HS-27A (cell line): ENCODE data around the gene MYO3B.
"Not testable (repeated sequence)": the region's sequence is repeated elsewhere in the genome, so short reads cannot be mapped to it uniquely, and the experiment has no call there.

Source experiments
- DNase-seq: peaks from one replicate; pipeline ENCODE4 v3.0.0-alpha.2; 2012; ENCODE audit warnings: low read depth, missing footprints

MYO3B gene

DNA sequence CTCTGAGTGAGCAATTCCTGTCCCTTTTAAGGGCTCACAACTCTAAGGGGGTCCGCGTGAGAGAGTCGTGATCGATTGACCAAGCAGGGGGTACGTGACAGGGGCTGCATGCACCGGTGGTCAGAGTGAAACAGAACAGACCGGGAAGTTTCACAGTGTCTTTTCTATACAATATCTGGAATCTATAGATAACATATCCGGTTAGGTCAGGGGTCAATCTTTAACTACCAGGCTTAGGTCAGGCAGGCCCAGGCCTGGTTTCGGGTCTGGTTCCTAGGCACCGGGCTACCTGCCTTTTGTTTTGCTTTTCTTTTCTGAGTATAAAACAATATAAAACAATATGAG lies 35.3 kb downstream of the MYO3B start:
- not testable (repeated sequence) for DNase-seq

DNA sequence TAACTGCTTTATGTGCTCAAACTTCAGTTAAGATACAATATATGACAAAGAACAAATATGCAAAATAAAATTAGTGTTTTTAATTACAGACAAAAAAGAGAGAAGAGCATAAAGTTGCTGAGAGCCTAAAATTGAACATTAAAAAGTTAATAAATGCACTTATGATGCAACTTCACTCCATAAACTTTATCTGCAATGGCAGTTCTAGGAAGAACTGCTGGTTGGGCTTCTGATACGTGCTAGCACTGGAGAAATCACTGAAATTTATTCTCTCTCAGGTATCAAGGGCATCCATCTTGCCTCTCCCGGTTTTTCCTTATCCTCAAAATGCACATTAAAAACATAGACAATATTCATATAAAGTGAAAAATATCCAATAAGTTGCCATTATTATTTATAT lies 35.7 kb downstream of the MYO3B start:
- DNase-seq = no peak

DNA sequence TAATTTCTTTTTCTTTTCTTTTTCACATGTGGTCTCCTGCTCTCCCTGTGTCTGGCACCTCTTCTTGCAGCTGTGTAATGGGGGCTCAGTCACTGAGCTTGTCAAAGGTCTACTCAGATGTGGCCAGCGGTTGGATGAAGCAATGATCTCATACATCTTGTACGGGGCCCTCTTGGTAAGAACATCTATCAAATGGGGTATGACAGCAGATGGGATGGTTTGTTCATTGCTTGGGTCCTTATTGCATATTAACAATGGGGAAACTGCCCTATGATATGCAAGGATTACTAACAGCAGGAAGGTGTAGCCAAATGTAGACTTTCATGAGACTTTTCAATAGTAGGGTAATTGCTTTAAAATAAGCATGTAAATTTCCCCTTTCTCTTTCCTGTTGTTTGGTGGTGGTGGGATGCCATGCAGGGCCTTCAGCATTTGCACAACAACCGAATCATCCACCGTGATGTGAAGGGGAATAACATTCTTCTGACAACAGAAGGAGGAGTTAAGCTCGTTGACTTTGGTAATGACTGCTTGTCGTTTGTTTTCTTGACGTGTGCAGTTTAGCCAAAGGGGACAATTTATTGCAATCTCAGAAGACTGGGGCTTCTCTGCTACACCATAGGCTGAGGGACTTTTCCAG lies 36.5 kb downstream of the MYO3B start:
- DNase-seq = no peak

DNA sequence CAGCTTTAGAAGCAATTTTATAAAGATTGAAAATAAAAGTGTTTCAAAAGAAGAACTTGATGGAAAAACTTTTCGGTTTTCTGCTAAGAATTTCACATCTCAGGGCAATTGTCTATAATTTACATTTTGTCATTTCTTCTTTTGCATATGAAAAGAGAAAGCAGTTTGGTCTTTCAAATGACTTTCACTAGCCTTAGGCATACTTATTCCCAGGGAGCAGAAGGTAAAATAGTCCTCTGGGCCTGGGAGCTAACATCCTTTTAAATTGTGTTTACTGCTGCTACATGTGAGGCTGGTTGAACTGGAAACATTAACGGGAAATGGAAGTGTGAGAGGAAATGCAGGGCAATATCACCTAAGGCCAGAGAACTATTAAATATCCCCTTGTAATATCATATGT lies 37.1 kb downstream of the MYO3B start:
- no peak for DNase-seq

DNA sequence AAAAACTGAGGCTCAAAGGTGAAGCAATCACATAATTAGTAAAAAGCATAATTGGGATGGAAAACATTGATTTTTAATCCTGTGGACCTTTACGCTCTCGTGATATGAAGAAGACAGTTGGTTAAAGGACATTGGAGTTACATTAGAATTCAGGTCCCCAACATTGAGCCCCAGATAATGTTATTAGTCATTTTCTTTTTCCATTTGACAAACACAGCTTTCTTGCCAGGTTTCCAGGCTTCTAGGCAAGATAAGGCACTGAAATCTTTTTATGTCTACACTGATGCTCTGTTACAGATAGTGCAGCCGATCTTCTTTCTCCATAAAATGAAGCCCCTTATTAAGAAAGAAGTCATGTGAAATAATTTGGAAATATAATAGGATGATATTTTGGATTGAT lies 38.5 kb downstream of the MYO3B start:
- DNase-seq = no peak

DNA sequence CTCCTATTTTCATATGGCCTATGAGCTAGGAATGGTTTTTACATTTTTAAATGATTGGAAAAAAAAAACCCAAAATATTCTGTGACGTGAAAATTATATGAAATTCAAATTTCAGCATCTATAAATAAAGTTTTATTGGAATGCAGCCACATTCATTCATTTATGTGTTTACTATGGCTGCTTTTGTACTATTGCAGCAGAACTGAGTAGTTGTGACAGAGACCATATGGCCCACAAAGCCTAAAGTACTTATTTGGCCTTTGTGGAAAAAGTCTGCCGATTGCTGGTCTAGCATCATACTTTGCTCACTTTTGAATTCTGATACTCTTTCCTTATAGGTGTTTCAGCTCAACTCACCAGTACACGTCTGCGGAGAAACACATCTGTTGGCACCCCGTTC lies 39.0 kb downstream of the MYO3B start:
- DNase-seq = no peak

DNA sequence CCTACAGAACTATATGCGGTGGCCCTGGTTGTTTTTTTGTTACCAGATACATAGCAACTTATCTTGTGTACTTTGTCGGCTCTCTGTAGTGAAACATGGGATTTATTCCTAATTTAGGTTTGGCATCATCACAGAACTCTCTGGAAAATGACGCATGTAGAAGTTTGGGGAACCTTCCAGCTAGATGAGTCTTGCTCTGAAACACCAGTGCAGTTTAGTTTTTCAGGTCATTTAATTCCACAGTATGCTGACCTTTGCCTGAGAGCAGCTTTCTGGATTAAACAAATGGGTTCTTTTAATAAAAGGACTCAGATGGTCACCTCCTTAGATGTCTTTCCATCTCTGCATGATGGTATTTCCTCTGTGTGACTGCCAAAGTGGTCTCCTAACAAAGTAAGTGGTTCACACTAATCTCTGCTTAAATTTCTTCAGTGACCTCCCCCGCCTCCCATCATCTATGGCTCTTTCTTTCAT lies 39.9 kb downstream of the MYO3B start:
- no peak for DNase-seq

DNA sequence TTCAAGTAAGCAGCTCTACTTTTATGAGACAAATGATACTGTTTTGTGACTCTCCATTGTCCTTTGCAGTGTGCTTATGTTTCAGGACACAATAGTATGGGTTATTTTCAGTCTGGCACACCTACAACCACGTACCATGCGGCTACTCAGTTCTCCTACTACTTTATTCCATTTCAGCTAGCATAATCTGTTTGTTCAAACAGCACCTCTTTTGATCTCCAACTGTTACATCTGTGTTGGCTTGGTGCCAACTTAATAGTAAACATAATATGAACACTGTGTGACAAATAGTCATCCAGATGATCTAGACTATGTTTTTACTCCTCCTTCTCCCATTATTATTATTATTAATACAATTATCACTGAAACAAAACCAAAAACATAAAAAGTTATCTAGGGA lies 40.5 kb downstream of the MYO3B start:
- DNase-seq = no peak

DNA sequence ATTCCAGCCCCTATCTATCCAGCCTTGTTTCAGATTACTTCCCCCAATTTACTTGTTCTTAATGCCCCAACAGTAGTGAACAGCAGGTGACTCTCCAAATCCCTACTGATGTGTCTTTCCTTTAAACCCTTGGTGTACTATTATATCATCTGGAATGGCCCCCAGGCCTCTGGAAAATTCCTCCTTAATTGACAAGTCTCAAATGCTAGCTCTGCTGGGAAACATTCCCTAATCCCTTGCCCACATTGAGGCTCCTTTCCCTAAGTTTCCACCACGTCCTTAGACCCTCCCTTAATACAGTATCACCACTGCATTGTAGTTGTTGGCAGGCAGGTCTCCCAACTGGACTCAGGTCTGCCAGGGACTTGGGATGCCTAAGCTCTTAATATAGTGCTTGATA lies 41.0 kb downstream of the MYO3B start:
- no peak for DNase-seq

DNA sequence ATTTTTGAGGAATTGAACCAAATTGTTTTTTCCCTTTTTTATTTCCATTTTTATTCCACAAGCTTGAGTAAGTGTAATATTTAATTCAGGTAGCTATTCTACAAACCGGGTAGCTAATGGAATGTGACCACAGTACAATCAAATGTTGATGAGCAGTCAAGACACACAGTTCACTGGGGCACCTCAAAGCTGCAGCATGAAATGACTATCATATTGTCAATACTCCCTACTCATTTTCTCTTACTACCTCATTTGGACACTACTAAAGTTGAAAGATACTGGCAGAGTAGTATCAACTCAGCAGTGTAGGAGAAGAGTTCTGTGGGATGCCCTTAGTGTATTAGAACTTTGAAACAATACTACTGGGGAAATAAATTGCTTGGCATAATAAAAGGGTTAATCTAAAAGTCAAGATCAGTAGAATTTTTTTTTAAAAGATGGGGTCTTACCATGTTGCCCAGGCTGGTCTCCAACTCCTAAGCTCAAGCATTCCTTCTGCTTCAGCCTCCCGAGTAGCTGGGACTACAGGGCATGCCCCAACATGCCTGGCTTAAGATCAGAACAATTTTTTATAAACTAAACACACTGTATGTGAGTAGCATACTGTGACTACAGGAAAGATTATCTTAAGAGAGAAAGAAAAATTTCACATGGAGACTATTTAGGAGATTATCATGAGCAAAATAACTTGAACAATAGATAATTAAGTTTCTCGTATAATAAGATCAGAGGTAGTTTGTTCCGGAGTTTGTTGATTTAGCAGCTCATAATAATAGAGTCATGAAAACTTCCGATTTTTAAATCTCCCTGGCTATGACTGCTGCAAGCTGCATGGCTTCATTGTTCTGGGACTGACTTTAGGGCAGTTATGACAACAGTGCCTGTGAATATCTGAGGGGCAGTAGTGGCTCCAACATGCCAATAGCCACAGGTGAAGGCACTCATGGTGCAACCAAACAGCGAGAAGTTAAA lies 43.7 kb downstream of the MYO3B start:
- no peak for DNase-seq

DNA sequence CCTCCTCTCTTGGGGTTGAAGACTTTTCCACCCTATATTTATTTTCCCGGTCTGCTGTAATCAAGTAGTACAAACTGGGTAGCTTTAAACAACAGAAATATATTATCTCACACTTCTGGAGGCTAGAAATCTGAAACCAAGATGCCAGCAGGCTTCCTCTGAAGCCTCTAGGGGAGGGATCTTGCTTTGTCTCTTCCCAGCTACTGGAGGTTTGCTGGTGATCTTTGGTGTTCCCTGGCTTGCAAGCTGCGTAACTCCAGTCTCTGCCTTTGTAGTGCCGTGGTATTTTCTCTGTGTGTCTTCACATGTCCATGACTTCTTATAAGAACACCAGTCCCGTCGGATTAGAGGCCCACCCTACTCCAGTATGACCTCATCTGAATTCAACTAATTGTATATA lies 44.4 kb downstream of the MYO3B start:
- no peak for DNase-seq

DNA sequence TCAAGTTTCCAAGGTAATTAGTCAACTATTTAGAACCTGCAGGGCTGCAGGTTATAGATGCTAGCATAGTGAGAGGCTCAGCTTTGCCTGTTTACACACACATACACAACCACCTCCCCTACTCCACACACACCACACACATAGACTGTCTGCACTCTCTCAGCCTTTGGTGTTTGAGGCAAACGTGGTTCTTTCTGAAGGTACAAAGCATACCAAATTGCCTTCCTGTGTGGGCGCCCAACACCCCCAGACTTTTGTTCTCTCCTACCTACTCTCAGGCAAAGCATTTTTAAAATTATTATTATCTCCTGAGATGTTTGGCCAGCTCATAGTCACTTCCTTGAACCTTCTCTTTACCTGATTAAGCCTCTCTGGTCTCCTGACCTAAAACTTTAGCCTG lies 44.9 kb downstream of the MYO3B start:
- no peak for DNase-seq

DNA sequence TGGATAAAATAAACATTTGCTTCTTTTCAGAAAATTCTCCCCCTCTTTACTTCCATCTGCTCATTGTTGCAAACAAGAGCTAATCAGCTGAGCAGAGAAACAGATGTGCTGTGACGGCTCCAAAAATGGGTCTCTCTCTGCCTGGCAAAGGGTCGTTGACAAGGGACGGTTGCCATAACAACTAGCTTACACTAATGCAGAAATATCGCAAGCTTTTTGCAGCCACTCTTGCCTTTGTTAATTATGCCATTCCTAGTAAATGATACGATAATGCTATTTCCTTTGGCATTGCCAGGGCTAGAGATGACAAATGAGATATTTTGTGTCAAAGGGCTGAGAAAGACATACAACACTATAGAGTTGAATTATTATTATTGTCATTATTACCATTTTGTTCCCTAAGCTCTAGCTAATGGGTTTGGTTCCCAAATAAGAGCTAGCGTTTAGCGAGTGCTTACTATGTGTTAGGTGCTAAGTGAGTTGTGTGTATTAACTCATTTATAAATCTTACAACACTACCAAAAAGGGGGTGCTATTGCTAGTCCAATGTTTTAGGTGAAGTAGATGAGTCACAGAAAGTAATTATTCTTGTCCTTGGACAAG lies 46.8 kb downstream of the MYO3B start:
- no peak for DNase-seq

DNA sequence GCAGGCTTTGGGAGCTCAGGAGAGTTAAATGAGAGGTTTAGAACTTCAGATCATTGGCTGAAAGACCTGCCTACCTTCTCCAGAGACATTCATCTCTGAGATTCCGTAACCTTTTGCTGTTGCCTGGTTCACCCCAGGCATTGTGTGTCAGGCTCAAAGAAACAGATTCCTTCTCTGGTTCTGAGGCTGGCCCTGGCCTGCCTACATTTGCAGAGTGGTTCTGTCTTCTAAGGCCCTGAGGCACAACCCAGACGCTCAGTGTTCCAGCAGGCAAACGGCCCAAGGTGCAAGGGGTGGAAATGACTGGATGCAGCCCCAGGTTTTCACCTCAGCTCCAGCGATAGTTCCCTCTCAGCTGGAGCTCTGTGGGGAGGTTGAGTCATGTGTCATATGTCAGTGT lies 48.3 kb downstream of the MYO3B start:
- DNase-seq = no peak

DNA sequence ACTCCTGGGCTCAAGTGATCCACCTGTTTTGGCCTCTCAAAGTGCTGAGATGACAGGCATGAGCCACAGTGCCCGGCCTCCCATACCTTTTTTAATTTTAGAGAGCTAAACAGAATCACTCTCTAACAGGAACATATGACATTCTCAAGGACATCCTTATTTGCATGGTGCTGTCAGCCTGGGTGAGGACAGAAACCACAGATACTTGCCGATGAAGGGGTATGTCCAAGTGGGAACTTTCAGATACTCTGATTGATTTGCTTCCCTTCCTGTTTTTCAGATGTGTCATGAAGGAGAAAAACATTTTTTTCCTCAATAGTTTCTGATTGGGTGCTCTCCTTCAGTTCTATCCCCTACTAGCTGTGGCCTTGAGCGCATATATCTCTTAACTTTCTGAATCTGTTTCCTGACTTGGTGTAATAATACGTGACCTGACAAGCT lies 49.6 kb downstream of the MYO3B start:
- no peak for DNase-seq

DNA sequence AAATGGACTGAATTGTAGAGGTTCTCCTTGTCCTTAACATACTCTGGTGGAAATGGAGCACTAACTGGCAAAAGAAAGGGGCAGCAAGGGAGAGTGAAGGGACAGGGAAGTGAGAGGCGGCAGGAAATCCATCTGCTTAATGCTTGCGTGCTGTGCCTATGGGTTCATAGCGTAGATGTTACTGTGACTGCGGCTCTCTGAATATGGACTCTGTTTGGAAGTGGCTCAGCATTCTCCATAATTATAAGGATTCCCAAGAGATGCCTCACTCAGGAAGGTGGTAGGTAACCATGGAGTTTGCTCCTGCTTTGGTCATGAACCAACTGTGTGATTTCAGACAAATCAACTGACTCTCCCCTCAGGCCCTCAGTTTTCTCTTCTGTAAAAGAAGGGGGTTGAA lies 50.0 kb downstream of the MYO3B start:
- DNase-seq = no peak

DNA sequence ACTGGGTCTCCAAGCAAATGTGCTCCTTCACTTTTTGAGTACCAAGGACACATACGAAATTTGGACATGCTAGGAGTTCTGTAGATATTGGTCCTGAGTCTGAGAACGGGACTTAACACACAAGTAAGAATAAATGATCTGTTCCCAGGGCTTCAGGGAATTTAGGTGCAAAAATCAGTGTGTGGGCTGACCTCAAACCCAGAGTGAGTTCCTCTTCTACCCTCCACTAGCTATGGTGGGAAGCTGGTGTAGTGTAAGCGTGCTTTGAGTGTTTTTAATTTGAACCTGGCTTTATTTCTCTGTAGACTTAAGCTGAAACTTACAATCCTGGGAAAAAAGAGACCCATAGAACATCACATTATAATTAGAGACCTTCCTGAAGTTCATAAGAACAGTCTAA lies 50.5 kb downstream of the MYO3B start:
- no peak for DNase-seq

DNA sequence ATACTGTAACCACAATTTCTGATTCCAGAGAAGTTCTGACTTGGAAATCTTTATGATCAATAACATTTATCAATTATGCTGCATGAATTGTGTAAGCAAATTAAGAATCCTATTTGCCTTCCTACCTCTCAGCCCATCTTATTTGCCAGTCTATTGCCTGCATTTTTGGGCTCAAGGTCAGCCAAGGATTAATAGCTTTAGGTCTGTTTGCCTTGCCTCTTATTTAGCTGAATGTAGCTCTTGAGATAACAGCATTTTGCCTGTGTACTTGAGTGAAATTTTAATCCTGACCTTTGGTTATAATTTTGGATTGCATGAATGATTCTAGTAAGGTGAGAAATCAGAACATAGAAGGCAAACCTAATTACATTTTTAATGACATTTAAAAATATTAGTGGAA lies 51.2 kb downstream of the MYO3B start:
- no peak for DNase-seq

DNA sequence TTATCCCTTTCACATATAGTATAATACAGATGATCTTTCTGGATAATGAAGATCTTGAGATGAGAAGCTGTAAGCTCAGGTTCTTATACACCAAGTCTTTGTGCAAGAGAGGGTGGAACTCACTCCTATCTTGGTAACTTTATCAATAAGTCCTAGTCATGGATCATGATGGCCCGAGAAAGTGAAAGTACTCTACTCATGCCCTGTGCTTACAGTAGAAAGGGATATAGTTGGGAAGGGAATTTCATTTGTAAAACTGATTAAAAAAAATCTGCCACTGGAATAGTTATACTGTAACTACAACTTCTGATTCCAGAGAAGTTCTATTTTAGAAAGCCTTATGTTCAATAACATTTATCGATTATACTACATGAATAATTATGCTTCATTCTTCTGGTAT lies 51.8 kb downstream of the MYO3B start:
- DNase-seq = no peak

DNA sequence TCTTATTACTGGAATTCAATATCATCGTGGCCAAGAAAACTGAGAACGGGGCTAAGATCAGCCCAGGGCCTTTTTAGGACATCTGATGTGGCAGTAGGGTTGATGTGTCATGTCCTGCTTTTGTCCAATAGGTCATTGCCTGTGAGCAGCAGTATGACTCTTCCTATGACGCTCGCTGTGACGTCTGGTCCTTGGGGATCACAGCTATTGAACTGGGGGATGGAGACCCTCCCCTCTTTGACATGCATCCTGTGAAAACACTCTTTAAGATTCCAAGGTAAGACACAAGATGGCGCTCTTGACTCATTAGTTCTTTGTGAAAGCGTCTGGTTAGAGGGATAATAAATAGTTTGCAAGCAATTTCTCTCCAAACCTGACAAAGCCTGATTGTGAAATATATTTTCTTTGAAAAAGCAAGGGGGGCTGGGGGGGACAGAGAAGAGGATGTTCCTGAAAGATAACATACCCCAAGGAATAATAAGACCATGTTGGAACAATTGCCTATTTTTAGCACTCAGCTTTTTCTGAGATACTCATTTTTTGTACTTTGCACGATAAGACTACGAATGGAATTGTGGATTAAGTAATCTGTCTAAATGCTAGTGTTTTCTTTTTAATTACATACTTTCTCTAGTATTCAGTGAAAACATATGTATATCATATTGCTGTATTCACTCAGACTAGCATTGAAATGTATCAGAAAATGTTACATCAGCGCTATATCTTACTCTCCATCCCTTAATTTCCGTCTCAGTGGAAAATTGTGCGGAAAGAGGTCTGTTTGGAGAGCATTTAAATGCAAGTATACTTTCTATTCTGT lies 58.1 kb downstream of the MYO3B start:
- DNase-seq = no peak

DNA sequence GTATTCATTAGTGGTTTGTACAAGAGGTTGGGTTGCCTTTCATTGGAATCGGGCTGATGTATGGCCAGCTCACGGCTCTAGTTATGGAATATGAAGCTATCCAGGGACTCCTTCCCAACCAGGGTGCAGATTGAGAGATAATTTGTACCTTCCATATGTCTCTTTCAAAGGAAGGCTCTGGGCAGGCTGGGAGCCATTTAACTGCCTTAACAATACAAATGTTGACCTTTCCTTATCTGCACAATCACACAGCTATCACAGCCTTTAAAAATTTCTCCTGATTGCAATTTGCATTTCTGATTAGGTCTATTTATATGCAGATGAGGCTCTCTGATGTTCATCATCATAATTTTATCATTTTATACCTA lies 58.7 kb downstream of the MYO3B start:
- no peak for DNase-seq

DNA sequence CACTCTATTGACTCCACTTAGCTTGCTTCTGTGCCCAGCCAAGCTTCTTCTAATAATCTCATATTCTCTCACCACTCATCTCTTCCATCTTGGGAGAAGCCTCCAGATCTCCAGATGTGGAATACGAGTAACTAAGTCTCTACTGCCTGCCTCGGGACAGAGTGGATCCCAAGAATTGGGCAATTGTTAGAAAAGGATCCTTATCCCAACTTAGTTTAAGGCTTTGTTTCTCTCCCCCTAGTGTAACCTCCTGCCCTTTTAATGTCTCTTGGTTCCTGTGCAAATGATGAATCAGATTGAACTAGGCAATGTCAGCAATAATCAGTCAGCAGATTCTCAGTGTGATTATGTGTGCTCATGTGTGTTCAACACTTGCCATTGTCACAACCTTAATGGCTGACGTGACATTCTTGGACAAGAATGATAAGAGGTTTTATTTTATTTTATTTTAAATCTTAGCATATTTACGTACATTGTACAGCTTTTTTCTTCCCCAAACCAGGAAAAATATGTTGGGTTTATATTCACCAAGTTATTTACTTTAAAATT lies 59.7 kb downstream of the MYO3B start:
- no peak for DNase-seq
